Measurements from ENCODE around the gene IL13.

IL13 gene

DNA sequence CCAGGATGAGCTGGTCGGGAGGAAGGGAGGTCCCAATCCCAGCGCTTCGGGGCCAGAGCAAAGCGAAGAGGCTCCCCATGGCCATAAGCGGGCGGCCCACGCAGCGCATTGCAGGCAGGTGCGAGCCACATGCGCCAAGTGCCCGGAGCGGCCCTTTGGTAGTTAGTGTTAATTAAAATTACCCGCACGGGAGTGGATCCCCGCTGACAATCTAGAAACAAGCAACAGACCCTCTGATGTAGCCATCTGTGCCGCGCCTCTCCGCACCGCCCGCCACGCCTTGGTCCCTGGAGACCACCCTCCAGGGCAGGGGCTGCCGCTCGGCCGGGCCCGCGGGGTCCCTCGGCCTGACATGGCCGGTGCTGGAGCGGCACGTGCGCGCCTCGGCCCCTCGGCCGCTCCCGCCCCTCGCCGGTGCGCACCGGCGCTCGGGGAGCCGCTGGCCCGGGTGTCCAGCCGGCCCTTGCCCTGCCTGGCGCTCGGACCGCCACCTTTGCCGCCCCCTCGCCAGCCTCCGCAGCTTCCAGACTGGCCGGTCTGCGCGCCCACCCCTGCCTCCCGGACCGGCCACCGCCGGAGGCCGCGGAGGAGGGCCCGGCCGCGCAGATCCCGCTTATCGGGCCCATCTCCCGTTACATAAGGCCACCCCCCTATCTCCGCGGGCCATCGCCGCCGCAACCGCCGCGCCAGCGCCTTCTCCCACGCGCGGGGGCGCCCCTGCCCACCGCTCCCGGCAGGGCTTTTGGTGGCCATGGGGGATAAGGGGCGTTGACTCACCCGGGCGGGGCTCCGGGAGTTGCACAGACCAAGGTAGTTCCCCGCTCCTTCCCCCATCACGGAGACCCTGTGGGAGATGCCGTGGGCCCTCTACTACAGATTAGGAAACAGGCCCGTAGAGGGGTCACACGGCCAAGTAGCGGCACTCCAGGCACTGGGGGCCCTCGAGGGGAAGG lies 1.9 kb upstream of the IL13 start:
- DNase-seq (ENCODE audit: low spot score), result no peak

DNA sequence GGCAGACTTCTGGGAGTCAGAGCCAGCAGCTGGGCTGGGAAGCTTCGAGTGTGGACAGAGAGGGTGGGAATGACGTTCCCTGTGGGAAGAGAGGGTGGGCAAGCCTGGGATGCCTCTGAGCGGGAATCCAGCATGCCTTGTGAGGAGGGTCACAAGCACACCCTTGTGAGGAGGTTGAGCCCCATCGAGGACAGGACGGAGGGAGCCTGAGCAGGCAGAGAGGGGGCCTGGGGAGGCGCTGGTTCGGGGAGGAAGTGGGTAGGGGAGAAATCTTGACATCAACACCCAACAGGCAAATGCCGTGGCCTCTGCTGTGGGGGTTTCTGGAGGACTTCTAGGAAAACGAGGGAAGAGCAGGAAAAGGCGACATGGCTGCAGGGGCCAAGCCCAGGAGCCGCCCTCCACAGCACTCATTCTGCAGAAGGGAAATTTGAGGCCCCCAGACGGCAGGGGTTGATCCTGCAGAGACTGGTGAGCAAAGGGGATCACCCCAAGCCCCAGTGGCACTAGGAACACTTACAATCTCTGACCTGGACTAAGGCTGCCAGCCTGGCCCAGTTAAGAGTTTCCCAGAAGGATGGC lies 1.1 kb upstream of the IL13 start:
- no peak for DNase-seq (ENCODE audit: low spot score)

DNA sequence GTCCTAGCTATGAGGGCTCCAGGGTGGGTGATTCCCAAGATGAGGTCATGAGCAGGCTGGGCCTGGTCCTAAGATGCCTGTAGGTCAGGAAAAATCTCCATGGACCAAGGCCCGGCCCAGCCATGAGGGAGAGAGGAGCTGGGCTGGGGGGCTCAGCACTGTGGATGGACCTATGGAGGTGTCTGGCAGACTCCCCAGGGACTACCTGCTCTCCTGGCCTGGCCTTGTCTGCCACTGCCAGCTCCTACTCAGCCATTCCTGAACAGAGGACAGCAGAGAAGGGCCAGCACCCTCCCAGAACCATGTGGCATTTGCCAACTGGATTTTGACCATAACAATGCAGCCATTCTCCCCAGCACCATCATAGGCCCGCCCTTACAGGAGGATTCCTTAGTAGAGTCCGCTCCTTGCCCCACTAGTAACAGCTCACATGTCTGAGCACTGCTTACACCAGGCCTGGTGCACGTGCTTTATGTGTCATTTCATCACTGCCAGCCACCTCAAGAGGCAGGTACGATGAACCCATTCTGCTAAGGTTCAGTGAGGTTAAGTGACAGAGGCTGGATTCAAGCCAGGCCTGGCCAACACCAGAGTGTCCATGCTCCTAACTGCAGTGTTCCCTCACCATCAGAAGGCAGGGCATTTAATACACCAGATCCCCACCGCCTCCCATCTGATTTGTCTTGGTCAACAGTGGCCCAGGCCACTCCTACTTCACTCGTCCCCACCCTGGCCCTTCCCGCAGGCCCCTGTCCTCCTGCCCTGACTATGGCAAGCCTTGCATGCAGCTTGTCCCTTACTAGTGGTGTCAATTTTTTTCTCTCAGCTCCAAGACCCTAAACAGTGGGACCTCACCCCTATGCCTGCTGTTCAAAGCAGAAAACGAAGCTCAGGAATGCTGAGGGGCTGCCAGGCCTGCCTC lies 669 bp downstream of the IL13 start:
- no peak for DNase-seq (ENCODE audit: low spot score)

DNA sequence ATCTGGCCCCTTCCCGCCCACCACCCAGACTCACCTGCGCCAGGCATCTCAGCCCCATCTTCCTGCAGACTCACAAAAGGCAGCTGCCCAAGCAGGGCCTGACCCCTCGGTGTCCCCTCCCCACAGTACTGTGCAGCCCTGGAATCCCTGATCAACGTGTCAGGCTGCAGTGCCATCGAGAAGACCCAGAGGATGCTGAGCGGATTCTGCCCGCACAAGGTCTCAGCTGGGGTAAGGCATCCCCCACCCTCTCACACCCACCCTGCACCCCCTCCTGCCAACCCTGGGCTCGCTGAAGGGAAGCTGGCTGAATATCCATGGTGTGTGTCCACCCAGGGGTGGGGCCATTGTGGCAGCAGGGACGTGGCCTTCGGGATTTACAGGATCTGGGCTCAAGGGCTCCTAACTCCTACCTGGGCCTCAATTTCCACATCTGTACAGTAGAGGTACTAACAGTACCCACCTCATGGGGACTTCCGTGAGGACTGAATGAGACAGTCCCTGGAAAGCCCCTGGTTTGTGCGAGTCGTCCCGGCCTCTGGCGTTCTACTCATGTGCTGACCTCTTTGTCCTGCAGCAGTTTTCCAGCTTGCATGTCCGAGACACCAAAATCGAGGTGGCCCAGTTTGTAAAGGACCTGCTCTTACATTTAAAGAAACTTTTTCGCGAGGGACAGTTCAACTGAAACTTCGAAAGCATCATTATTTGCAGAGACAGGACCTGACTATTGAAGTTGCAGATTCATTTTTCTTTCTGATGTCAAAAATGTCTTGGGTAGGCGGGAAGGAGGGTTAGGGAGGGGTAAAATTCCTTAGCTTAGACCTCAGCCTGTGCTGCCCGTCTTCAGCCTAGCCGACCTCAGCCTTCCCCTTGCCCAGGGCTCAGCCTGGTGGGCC lies 1.9 kb downstream of the IL13 start:
- no peak for DNase-seq (ENCODE audit: low spot score)

DNA sequence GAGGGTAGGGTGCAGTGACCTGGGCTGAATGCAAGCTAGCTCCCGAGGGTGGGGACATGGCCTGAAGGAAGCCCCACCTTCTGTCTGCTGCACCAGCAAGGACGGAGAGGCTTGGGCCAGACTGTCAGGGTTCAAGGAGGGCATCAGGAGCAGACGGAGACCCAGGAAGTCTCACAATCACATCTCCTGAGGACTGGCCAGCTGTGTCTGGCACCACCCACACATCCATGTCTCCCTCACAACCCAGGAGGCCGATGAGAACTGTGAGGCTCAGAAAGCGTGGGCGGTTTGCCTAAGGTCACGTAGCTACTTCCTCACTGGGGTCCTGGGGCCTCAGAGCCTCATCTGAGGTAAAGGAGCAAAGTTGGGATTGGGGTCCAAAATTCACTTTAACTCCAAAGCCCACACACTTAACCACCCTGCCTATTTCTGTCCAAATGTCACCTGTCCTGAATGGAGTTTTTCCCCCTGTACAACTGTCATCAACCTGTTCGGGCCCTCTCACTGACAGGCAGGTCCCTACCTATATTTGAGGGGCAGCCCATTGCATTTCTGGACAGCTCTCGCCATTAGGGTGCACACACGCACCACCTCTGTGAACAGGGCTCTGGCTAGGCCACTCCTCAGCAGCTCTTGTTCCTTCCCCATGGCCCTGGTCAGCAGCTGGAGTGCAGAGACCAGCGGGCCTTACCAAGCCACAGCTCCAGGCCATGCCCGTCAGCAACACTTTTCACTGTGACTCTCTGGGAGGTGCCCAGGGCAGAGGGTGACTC lies 3.4 kb downstream of the IL13 start:
- no peak for DNase-seq (ENCODE audit: low spot score)

DNA sequence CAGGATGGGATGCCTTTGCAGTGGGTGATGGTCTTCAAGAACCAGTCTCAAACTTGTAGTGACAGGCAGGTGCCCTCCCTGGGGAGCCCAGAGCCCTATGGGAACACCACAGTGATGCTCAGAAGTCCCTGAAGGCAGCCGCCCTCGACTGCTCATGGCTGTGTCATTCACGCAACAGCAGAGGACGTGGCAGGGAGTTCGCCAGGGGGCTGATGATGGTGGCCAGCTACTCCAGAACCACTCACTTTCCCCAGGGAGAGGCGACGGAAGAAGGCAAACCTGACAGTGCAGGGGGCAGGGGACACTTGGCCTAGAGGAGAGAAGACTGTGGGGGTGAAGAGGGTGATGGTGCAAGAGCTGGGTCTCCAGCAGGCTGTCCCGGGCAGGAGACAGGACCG lies 4.0 kb downstream of the IL13 start:
- DNase-seq (ENCODE audit: low spot score), result no peak

DNA sequence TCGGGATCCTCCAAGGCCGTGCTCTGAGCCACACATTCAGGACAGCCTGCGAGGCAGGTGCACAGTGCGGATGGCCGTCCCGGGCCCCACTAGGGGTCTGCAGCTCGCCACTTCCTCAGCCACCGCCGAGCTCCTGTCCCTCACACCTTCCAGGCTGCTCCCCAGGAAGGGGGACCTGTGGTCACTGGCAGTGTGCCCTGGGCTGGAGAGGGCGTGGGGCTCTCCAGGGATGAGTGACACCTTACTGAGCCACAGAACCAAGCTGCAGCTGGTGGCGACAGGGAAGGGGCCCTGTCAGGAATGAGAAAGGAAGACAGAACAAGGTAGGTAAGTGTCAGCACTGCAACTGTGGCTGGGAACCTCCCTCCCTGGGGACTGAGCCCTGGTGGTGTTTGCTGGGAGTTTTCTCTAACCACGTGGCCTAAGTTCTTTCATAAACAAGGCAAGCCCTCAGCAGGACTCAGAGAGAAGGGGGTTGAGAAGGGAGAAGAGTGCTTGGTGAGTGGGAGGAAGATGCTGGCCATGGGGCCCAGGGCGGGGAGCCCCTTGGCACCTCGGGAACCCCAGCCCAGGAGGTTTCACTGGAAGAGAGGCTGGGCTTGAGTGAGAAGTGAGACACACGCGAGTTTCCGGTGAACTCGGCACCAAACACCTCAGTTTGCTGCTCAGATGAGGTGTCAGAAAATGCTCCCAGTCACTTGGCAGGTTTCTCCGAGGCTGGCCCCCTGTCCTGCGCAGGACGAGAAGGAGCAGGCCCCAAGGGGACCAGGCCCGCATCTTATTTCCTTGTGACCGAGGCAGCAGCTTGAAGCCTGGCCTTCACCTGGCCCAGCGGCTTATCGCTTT lies 5.2 kb downstream of the IL13 start:
- peak; percentile 49 for DNase-seq (ENCODE audit: low spot score)

DNA sequence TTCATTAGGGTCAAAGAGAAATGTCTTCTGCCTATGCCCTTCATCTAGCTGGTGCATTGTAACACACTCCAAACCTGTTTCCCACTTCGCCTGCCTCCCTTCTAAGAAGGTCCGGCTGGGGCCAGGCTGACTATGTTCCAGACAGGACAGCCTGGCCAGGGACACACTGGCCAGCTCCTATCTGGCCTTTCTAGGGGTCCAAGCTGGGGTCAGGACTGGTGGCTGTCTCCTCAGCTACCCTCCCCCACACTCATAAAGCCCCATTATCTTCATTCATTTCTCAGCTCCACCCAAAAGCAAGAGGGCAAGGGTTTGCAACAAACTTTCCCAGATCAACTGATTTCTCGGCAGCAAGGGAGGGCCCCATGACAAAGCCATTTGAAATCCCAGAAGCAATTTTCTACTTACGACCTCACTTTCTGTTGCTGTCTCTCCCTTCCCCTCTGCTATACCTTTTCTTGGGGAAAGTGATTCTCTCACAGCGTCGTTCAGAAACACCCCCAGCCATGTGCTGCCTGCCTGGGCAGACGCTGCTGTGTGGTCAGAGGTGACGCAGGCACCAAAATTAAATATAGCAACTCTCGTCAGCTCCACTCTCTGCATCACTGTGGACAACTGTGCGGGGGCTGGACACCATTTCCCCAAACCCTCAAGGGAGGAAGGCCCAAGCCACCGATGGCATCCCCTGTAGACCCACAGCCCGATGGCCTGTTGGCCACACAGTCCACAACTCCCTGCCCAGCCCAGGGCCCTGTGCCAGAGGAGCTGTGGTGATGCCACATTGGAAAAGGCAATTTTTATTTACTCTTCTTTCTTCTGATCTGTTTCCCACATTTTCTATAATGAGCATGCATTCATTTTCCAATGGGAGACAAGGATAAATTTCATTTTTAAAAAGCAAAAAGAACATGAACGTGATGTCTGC lies 6.1 kb downstream of the IL13 start:
- DNase-seq (ENCODE audit: low spot score), result no peak

DNA sequence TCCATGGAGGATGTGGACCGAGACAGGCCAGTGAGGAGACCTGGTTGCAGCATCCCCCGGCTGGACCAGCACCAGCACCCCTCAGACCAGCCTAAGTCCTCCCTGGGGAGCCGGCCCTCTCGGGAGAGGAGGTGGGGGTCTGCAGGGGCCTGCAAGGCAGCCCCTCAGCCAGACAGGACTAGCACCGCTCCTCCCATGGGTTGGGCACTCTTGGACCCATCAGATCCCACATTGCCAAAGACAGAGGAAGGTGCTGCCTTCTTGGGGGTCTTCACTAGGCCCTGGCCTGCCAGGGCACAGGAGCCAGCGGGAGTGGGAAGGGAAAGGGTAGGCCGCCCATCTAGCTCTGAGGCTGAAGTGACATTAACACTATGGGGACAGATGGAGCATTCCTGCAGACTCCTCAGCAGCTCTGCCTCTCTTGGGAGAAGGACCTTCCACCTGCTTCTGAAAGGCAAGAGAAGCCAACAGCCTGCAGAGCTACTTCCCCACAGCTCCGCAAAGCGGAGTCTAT lies 6.8 kb downstream of the IL13 start:
- no peak for DNase-seq (ENCODE audit: low spot score)

DNA sequence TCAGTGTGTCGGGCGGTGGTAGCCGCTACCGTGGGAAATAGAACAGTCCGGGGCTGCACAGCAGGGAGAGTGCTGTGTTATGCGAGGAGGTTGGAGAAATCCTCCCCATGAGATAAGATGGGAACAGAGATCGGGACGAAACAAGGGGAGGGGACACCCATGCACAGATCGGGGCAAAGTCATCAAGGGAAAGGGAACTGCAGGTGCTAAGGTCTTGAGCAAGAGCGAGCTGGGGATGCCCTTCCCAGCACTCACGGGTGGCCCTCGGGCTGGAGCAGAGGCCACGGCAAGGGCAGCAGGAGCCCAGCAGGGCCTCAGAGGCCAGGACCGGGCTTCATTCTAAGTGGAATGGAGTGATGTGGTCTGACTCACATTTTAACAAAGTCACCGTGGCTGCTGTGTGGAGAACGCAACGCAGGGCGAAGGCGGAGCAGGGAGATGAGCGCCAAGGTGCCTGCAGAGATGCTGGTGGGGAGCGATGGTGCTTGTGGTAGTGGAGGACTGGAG lies 7.7 kb downstream of the IL13 start:
- no peak for DNase-seq (ENCODE audit: low spot score)

DNA sequence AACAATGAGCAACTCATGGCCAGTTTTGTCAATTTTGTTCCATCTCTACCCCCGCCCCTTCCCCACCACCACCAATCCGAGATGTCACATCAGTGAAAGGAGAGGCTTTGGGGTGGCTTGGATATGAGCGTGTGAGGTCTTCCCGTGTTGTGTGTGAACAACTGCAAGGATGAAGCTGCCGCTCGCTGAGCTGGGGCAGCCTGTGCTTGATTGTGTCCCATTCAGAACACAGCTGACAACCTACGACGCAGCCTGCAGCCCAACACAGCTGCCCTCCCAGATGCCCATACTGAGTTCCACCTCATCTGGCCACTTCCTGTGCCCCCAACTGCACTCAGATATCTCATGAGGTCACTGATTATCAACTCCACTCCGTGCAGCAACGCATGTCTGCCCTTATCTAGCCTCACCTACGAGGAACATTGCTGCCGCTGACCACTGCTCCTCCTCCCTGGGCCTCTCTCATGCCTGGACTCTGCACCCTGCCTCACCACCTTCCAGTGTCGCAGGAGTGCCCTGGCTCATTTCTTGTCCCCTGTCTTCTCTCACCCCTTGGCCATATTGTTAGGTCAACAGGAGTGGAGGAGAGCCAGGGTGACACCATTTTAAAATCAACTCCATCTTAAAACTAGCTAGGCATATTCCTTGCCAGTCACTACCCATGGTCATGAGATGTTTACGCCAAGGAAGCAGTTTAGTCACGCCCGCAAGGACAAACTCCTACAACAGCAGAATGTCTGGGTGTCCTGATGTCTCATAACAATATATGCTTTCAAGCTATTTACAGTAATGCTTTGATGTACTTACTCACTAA lies 8.5 kb downstream of the IL13 start:
- DNase-seq (ENCODE audit: low spot score), result no peak

DNA sequence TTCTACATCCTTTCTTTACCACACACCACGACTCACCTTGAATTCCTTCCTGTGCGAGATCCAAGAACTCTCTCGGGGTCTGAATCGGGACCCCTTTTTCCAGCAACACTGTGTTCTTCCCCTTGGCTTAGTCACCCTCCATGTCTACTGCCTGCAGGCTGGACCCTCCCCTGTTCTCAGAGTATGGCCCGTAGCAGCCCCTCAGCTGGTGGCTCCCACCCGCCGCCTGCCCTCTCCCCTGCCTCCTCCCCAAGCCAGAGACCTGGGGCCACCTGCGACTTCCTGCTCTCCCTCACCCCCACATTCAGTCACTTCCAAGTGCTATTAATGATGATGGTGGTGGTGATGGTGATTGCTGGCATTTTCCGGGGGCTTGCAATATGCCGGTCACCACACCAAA lies 9.3 kb downstream of the IL13 start:
- DNase-seq (ENCODE audit: low spot score), result no peak

DNA sequence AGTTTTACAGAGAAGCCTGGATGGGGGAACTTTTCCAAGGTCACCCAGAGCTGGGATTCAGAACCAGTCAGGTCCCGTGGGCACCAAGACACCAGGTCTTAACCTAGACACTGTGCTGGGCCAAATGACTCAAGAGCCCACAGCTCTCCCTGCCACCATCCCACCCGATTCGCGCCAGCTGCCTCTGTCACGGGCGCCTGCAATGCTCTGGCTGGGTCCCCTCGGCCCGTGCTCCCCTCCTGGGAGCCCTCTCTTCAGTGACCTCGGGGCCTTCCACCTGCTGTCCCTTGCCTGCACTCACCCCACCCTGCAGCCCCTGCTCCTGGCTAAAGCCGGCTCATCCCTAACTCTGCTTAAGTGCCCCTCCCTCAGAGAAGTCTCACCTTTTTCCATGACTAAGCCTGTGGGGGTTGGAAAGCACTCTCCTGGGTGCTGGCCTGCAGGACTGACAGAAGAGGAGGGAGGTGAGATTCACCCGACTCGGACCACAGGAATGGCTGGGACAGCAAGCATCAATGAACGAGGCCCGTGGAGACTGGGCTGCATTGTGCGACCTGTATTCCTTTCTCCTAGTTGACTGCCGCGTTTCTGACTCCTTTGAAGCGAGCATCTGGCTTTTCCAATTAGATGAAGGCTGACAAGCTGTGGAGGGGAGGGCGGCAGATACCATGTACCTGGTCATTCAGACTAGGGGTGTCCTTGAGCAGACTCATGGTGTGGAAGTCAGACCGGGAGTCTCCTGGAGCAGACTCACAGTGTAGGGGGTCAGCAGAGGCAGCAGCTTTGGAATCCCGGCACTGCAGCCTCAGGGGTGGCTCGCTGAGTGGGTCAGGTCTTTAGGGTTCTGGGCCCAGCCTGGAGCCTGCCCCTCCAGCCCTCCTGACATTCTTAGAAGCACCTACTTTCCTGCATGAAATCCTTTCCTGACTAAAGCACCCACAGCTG lies 10.1 kb downstream of the IL13 start:
- no peak for DNase-seq (ENCODE audit: low spot score)

DNA sequence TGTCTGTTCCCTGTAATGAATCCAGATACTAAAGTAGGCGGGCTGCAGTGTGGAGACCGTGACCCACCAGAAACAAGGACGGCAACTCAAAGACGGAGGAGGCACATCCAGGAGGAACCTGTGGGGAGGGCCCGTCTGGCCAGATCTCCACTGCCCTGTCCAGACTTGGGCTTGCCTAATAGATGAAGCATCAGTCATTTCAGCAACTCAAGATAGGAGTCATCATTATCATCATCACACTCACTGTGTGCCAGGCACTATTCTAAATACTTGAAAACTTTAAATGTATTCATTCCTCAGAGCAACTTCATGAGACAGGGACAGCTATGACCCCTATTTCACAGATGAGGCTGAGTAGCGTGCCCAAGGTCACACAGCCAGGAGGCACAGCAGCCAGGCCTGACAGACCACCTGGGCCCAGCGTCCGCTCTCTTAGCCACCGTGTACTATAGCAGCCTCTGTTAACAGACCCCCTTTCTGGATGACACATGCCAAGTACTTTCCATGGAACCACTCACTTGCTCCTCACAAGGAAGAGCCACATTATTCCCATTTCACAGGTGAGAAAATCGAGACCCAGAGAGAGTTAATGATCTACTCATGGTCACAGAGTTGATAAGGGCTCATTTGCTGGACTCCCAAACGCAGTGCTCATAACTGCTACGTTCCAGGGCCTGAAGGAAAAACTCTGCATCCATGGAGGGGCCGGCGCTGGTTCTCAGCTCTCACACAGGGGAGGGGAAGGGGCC lies 10.9 kb downstream of the IL13 start:
- no peak for DNase-seq (ENCODE audit: low spot score)

DNA sequence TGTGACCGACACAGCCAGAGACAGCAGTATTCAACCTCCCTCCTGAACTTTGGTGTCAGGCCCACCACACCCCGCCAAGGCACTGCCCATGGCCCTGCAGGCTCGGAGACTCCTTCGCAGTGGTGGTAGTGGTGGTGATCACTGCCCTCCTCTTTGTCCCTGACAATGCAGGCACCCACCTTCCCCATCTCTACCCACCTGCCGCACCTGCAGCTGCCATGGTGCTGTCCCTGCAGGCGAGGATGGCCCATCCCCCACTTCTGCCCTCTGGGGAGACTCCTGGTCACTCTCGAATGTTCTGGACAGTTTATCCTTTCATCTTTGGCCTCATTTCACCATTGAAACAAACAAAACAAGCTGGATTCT lies 11.5 kb downstream of the IL13 start:
- no peak for DNase-seq (ENCODE audit: low spot score)

Measured in germinal center (tissue), 1 donor.